Chondrocyte (in vitro differentiated cells): ENCODE data around the gene MRFAP1. TPM values are rescaled to one million over a fixed set of nuclear protein-coding genes. Genes with fewer than 3 reads are reported as not detected.

ENCODE experiments used
- DNase-seq: peaks from one replicate; pipeline ENCODE4 v3.0.0; 2021; ENCODE audit warnings: mixed read lengths, low spot score
- H3K27ac Mint-ChIP-seq: one replicate; pipeline ENCODE4 v1.8.0; 2021; ENCODE audit warnings: mild to moderate bottlenecking, moderate library complexity, mixed read lengths; ENCODE audit not compliant: unreplicated experiment
- H3K27me3 Mint-ChIP-seq: 2 replicates; pipeline ENCODE4 v1.8.0; 2021; ENCODE audit warnings: low read depth, mixed read lengths
- H3K36me3 Mint-ChIP-seq: 2 replicates; pipeline ENCODE4 v1.8.0; 2021; ENCODE audit warnings: low read depth, mixed read lengths
- H3K4me1 Mint-ChIP-seq: 2 replicates; pipeline ENCODE4 v1.8.0; 2021; ENCODE audit warnings: low read depth, mild to moderate bottlenecking, mixed read lengths
- H3K4me3 Mint-ChIP-seq: one replicate; pipeline ENCODE4 v1.8.0; 2021; ENCODE audit warnings: mild to moderate bottlenecking, moderate library complexity, mixed read lengths; ENCODE audit not compliant: unreplicated experiment
- H3K9me3 Mint-ChIP-seq: 2 replicates; pipeline ENCODE4 v1.8.0; 2021; ENCODE audit warnings: low read depth, mixed read lengths
- total RNA-seq: library from RNA; stranded (reverse); gene quantifications from 3 replicates; pipeline ENCODE4 v1.2.1, GENCODE V29; 2021
- TF ChIP-seq, protein P1 (sequence below): fragments of 200-600 bp; sonication (generic); IDR thresholded peaks from 2 replicates; pipeline ENCODE4 v1.5.0; 2021; ENCODE audit warnings: antibody characterized with exemption, mild to moderate bottlenecking, moderate library complexity

Gene MRFAP1
- total RNA-seq, 1 donor from 2014 or later, result 250 TPM

- H3K36me3 Mint-ChIP-seq, result peaks cover 18% of the 10 kb centered on the region
Measured at GRCh38 chr4:6616087-6616995, 24.1 kb upstream of the MRFAP1 start.

DNA sequence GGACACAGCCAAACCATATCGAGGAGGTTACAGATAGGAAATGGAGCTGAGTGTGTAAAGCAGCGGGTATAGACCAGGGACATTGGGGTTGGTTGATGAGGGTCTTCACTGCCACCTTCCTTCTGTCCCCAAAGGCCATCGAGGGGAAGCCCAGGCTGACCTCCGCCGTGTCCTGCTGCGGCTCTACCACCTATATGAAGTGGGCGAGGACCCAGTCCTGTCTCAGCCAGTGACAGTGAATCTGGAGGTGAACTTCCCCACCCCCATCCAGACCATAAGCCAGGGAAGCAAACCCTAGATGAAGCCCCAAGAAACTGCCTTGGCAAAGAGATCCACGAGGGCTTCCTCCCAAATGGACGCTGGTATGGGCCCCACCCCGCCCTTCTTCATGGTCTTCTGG, 23.2 kb upstream of the MRFAP1 start:
- Mint-ChIP-seq H3K4me3 (no peak overlapping the region), H3K27ac (no peak overlapping the region), H3K36me3 (peaks cover 12% of the 10 kb centered on the region), H3K9me3 (no peaks in the 10 kb centered on the region), H3K4me1 (no peaks in the 10 kb centered on the region), H3K27me3 (no peaks in the 10 kb centered on the region)
- TF ChIP-seq, protein P1, sequence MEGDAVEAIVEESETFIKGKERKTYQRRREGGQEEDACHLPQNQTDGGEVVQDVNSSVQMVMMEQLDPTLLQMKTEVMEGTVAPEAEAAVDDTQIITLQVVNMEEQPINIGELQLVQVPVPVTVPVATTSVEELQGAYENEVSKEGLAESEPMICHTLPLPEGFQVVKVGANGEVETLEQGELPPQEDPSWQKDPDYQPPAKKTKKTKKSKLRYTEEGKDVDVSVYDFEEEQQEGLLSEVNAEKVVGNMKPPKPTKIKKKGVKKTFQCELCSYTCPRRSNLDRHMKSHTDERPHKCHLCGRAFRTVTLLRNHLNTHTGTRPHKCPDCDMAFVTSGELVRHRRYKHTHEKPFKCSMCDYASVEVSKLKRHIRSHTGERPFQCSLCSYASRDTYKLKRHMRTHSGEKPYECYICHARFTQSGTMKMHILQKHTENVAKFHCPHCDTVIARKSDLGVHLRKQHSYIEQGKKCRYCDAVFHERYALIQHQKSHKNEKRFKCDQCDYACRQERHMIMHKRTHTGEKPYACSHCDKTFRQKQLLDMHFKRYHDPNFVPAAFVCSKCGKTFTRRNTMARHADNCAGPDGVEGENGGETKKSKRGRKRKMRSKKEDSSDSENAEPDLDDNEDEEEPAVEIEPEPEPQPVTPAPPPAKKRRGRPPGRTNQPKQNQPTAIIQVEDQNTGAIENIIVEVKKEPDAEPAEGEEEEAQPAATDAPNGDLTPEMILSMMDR, result no peak
- DNase-seq, result peak; percentile 33

More at GRCh38 chr4:6616087-6616995, 24.1 kb upstream of the MRFAP1 start:
- H3K27ac Mint-ChIP-seq, result no peak overlapping the region
- no peaks in the 10 kb centered on the region for H3K27me3 Mint-ChIP-seq
- H3K9me3 Mint-ChIP-seq, result no peaks in the 10 kb centered on the region
- H3K4me1 Mint-ChIP-seq, result no peaks in the 10 kb centered on the region
- DNase-seq, result peak; percentile 48
- TF ChIP-seq, protein P1, result no peak
- H3K4me3 Mint-ChIP-seq, result no peak overlapping the region

- H3K4me3 Mint-ChIP-seq, result no peak overlapping the region
- TF ChIP-seq, protein P1, result no peak
Measured at GRCh38 chr4:6618386-6619115, 21.9 kb upstream of the MRFAP1 start.

GRCh38 chr4:6619116-6619465, 21.4 kb upstream of the MRFAP1 start:
- no peaks in the 10 kb centered on the region for H3K9me3 Mint-ChIP-seq
- H3K4me3 Mint-ChIP-seq, result no peak overlapping the region
- TF ChIP-seq, protein P1, result no peak
- peaks cover 10% of the 10 kb centered on the region for H3K36me3 Mint-ChIP-seq
- DNase-seq, result peak; percentile 48
- no peak overlapping the region for H3K27ac Mint-ChIP-seq
- no peaks in the 10 kb centered on the region for H3K4me1 Mint-ChIP-seq
- H3K27me3 Mint-ChIP-seq, result no peaks in the 10 kb centered on the region

More at GRCh38 chr4:6618386-6619115, 21.9 kb upstream of the MRFAP1 start:
- peaks cover 10% of the 10 kb centered on the region for H3K36me3 Mint-ChIP-seq
- H3K27me3 Mint-ChIP-seq, result no peaks in the 10 kb centered on the region
- no peaks in the 10 kb centered on the region for H3K9me3 Mint-ChIP-seq
- no peak overlapping the region for H3K27ac Mint-ChIP-seq
- DNase-seq, result peak; percentile 81
- no peaks in the 10 kb centered on the region for H3K4me1 Mint-ChIP-seq

DNA sequence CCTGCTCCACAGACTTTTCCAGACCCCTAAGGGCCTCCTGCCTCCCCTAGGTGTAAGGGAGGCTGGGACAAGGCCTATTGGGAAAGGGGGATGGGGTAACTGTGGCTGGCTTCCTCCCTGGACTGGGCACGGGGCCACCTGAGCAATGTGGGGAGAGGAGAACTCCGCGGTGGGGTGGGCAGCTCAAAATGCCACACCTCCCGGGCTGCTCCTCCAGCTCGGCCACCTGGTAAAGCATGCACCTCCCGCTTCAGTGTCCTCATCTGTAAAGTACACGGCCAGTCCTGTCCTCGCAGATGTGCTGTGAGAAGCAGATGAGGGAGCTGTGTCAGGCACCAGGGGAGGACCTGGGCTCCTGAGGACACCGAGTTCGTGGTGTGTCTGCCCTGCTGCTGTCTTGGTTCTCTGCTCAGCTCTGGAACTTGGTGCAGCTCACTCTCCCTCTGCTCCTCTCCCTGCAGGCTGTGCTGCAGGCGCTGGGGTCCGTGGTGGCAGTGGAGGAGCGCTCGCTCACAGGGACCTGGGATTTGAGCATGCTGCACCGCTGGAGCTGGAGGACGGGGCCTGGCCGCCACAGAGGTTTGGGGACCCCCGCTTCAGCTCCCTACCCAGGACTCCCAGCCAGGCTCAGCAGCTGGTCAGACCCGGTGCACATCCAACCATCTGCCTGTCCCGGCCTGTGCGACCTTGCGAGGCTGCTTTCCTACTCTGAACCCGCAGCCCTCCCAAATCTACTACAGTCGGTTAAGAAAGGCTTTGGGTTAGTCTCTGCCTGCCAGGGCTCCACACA, 20.8 kb upstream of the MRFAP1 start:
- peak; percentile 83 for DNase-seq
- Mint-ChIP-seq H3K27me3 (no peaks in the 10 kb centered on the region), H3K9me3 (no peaks in the 10 kb centered on the region), H3K36me3 (peaks cover 10% of the 10 kb centered on the region), H3K27ac (no peak overlapping the region), H3K4me1 (no peaks in the 10 kb centered on the region), H3K4me3 (no peak overlapping the region)
- TF ChIP-seq, protein P1, result no peak
